Adrenal gland (tissue), 12 donors: ENCODE measurements around the gene ERH. TPM values are rescaled to one million over a fixed set of nuclear protein-coding genes. Genes with fewer than 3 reads are reported as not detected.
"Not testable (repeated sequence)": the region's sequence is repeated elsewhere in the genome, so short reads cannot be mapped to it uniquely, and the experiment has no call there.

Experiments
- DNase-seq, 7 donors: peaks; one replicate each; pipeline ENCODE4 v3.0.0-alpha.2; 2019 to 2020
- H3K27ac ChIP-seq, 5 donors: fragments of 200-600 bp; sonication (generic) in 4 of 5; 1 replicate in 3 of 5; 2 replicates in 2 of 5; pipeline versions ENCODE4 v1.5.1 to v1.8.0; 2016 to 2020; ENCODE audit warnings: mild to moderate bottlenecking in 1 of 5
- H3K27me3 ChIP-seq: fragments of 200-600 bp; 2 replicates; pipeline ENCODE4 v1.8.0; 2021
- H3K36me3 ChIP-seq, 2 donors: fragments of 200-600 bp; replicated peaks in 1 of 2; 1 replicate in 1 of 2; 2 replicates in 1 of 2; pipeline versions ENCODE4 v1.5.1 to v1.8.0; 2018 to 2022
- H3K4me1 ChIP-seq, 2 donors: fragments of 200-600 bp; replicated peaks in 1 of 2; 1 replicate in 1 of 2; 2 replicates in 1 of 2; pipeline versions ENCODE4 v1.5.1 to v1.8.0; 2018 to 2021
- H3K4me3 ChIP-seq, 4 donors: fragments of 200-600 bp; sonication (generic) in 3 of 4; one replicate each; pipeline ENCODE4 v1.5.1; 2016 to 2018
- H3K9me3 ChIP-seq, 3 donors: fragments of 200-600 bp; sonication (generic) in 1 of 3; replicated peaks in 1 of 3; 1 replicate in 2 of 3; 2 replicates in 1 of 3; pipeline versions ENCODE4 v1.5.1 to v1.8.0; 2016 to 2021
- CTCF ChIP-seq, 6 experiments: fragments of 450-650 bp in 4 of 6; fragments of 200-600 bp in 2 of 6; sonication (generic) in 1 of 6; IDR thresholded peaks; 1 replicate in 5 of 6; 2 replicates in 1 of 6; pipeline versions ENCODE4 v1.5.1 to v1.8.0; 2016 to 2021; ENCODE audit warnings: antibody characterized with exemption in 6 of 6, mild to moderate bottlenecking in 2 of 6, moderate library complexity in 1 of 6
- POLR2A ChIP-seq, 2 donors: fragments of 450-650 bp; IDR thresholded peaks; one replicate each; pipeline ENCODE4 v1.6.1; 2017; ENCODE audit warnings: antibody characterized with exemption in 2 of 2, mild to moderate bottlenecking in 2 of 2, moderate library complexity in 1 of 2
- WGBS, 4 donors: extraction: QIAGEN DNeasy Blood & Tissue Kit in 2 of 4; methylation state at CpG; one replicate each; pipeline versions ENCODE4 v1.1.5 to v1.1.7; 2013 to 2017; 5-methylcytosine and 5-hydroxymethylcytosine counted together
- intact Hi-C, 2 donors: fragments of 100-400 bp; cut with DNase I; formaldehyde crosslinking; loops; one replicate each; pipeline versions ENCODE4 v1.14.1 to v1.15.0; 2022 to 2023
- polyA plus RNA-seq, 3 donors: library from polyadenylated mRNA; stranded (reverse); fragments of 200-250 nt in 2 of 3; fragments of 350-450 nt in 1 of 3; fragmentation: Illumina TruSeq in 1 of 3; extraction: RNeasy Lipid Tissue Mini Kit (QIAGEN cat#74804) in 1 of 3; gene quantifications; one replicate each; pipeline ENCODE4 v1.2.3, GENCODE V29; 2013 to 2014
- total RNA-seq, 9 donors: library from RNA; depleted of rRNA in 4 of 9; stranded (reverse); fragments of >200 nt in 4 of 9; fragments of 120-200 nt in 1 of 9; fragmentation: NEBNext Ultra II Directional in 1 of 9; extraction: Animal tissue kit (Norgen Biotek cat#: 25700) in 1 of 9; gene quantifications; one replicate each; pipeline versions ENCODE4 v1.1.0 to v1.2.4, GENCODE V29; 2013 to 2023
- donor health status: healthy with polysubstance abuse.
- donor health status: Bipolar disorder and iron deficiency.
- donor health status: DM: yes; HTN: yes; CAD: no.
- donor health status: DM: no; HTN: no; CAD: no.
- donor health status: DM: no; HTN: no; CAD: no.
- donor health status: DM: yes; HTN: yes; CAD: no.

Gene ERH
- total and polyA plus RNA-seq, 12 donors: 39.6 to 217 (median 140) TPM

- H3K27me3 ChIP-seq: no peaks in the 10 kb centered on the region
- peak overlapping the region in 4 of 5 donors; percentile 88 to 98 (median 90) for H3K27ac ChIP-seq
- H3K4me1 ChIP-seq: peaks cover 30 to 57% of the 10 kb centered on the region in 2 donors
- H3K4me3 ChIP-seq: peak overlapping the region; percentile 80 to 90 (median 85)
- H3K36me3 ChIP-seq: peaks cover 0 to 23% of the 10 kb centered on the region in 2 donors
- intact Hi-C loops: loop anchor here in 1 of 2 donors (5.0 kb wide), 1 partner anchor 58 kb away; no protein-coding TSS in a partner anchor
- no peak for DNase-seq
- H3K9me3 ChIP-seq: no peaks in the 10 kb centered on the region
- 0 to 2% (median 1%) methylated on average over 14 to 18 of the region's 18 CpGs for WGBS, 4 donors
- no peak for TF ChIP-seq POLR2A (IDR thresholded peaks at IDR 0.05)
- no peak for TF ChIP-seq CTCF (IDR thresholded peaks at IDR 0.05)
These were observed 715 bp upstream of the ERH start for GRCh38 chr14:69398818-69399210.

DNA sequence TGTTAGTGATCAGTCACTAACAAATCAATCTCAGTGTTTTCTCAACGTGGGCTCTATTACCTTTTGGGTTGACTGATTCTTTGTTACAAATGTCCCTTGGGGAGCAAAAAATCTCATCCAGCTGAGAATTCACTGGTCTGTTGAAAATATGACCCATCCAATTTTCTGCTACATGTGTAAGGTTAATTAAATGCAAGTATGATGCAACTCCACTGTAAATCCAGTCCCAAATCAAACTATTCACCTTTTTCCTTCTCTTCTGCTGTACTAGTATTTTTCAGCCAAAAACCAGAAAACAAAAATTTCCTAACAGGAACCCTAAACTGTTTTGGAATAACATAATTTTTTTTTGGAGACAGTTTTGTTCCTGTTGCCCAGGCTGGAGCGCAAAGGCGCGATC lies 2.2 kb downstream of the ERH start:
- Histone ChIP-seq H3K4me1 (peaks cover 28 to 39% of the 10 kb centered on the region in 2 donors), H3K9me3 (no peaks in the 10 kb centered on the region), H3K36me3 (peaks cover 0 to 50% of the 10 kb centered on the region in 2 donors), H3K27me3 (no peaks in the 10 kb centered on the region), H3K4me3 (no peak overlapping the region), H3K27ac (no peak overlapping the region)
- intact Hi-C loops: loop anchor here in 1 of 2 donors (5.0 kb wide), 1 partner anchor 61 kb away; no protein-coding TSS in a partner anchor
- TF ChIP-seq POLR2A (IDR thresholded peaks at IDR 0.05) (no peak), CTCF (IDR thresholded peaks at IDR 0.05) (no peak)
- 85 to 92% (median 89%) methylated on average over 4 of the region's 4 CpGs for WGBS, 4 donors
- no peak for DNase-seq

- Histone ChIP-seq H3K27ac (no peak overlapping the region), H3K36me3 (peaks cover 0 to 65% of the 10 kb centered on the region in 2 donors), H3K4me3 (no peak overlapping the region), H3K9me3 (no peaks in the 10 kb centered on the region), H3K27me3 (no peaks in the 10 kb centered on the region), H3K4me1 (peaks cover 10 to 24% of the 10 kb centered on the region in 2 donors)
- DNase-seq: no peak
- WGBS, 4 donors: 81 to 99% (median 90%) methylated on average over 3 of the region's 3 CpGs
- TF ChIP-seq POLR2A (IDR thresholded peaks at IDR 0.05): no peak
- intact Hi-C loops: no loop called here
These were observed 5.6 kb downstream of the ERH start for GRCh38 chr14:69392481-69392880.

DNA sequence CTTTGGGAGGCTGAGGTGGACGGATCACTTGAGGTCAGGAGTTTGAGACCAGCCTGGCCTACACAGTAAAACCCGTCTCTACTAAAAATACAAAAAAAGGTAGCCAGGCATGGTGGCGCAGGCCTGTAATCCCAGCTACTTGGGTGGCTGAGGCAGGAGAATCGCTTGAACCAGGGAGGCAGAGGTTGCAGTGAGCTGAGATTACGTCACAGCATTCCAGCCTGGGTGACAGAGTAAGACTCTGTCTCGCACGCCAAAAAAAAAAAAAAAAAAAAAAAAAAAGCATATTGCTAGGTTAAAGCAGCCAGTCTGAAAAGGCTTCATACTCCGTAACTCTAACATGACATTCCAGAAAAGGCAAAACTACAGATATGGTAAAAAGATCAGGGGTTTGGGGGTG lies 6.7 kb downstream of the ERH start:
- H3K27ac ChIP-seq, H3K27me3 ChIP-seq, H3K4me3 ChIP-seq, H3K9me3 ChIP-seq, intact Hi-C loops: not testable (repeated sequence)
- peaks cover 0 to 14% of the 10 kb centered on the region in 2 donors for H3K4me1 ChIP-seq
- H3K36me3 ChIP-seq: peaks cover 0 to 75% of the 10 kb centered on the region in 2 donors
- 80 to 90% (median 86%) methylated on average over 8 of the region's 8 CpGs for WGBS, 4 donors
- DNase-seq: peak in 1 of 7 donors; percentile 14

GRCh38 chr14:69387311-69387710 lies 10.8 kb downstream of the ERH start:
- Histone ChIP-seq H3K27ac (no peak overlapping the region), H3K36me3 (peaks cover 0 to 46% of the 10 kb centered on the region in 2 donors), H3K4me3 (no peak overlapping the region), H3K9me3 (no peaks in the 10 kb centered on the region), H3K4me1 (peaks cover 0 to 6% of the 10 kb centered on the region in 2 donors), H3K27me3 (no peaks in the 10 kb centered on the region)
- intact Hi-C loops: no loop called here
- DNase-seq: no peak
- TF ChIP-seq CTCF (IDR thresholded peaks at IDR 0.05): no peak
- TF ChIP-seq POLR2A (IDR thresholded peaks at IDR 0.05): no peak
- 89 to 94% (median 92%) methylated on average over 3 of the region's 3 CpGs for WGBS, 4 donors
